ENCODE data around the gene GFRA4.

GFRA4 gene

GRCh38 chr20:3694864-3695263 is 31.7 kb upstream of the GFRA4 start:
- no peak for DNase-seq (ENCODE audit: low read depth, low spot score)

GRCh38 chr20:3693376-3693775 is 30.2 kb upstream of the GFRA4 start:
- no peak for DNase-seq (ENCODE audit: low read depth, low spot score)

GRCh38 chr20:3692706-3693294 is 29.6 kb upstream of the GFRA4 start:
- no peak for DNase-seq (ENCODE audit: low read depth, low spot score)

- no peak for DNase-seq (ENCODE audit: low read depth, low spot score)
These were observed 28.7 kb upstream of the GFRA4 start for GRCh38 chr20:3691897-3692296.

- DNase-seq (ENCODE audit: low read depth, low spot score) = no peak
These were observed 28.1 kb upstream of the GFRA4 start for GRCh38 chr20:3691306-3691705.

- DNase-seq (ENCODE audit: low read depth, low spot score) = no peak
These were observed 27.2 kb upstream of the GFRA4 start for GRCh38 chr20:3690413-3690812.

- no peak for DNase-seq (ENCODE audit: low read depth, low spot score)
These were observed 26.8 kb upstream of the GFRA4 start for GRCh38 chr20:3689978-3690377.

GRCh38 chr20:3687655-3688054 is 24.5 kb upstream of the GFRA4 start:
- DNase-seq (ENCODE audit: low read depth, low spot score) = no peak

- no peak for DNase-seq (ENCODE audit: low read depth, low spot score)
These were observed 23.7 kb upstream of the GFRA4 start for GRCh38 chr20:3686867-3687321.

GRCh38 chr20:3686421-3686820 is 23.2 kb upstream of the GFRA4 start:
- DNase-seq (ENCODE audit: low read depth, low spot score) = no peak

- no peak for DNase-seq (ENCODE audit: low read depth, low spot score)
These were observed 22.1 kb upstream of the GFRA4 start for GRCh38 chr20:3685341-3685740.

GRCh38 chr20:3681931-3682781 is 19.0 kb upstream of the GFRA4 start, which contains the start of gene ADAM33:
ADAM33 (minus strand) TSS chr20:3682010; CDS start chr20:3682004, 6 bp downstream.
- no peak for DNase-seq (ENCODE audit: low read depth, low spot score)

- DNase-seq (ENCODE audit: low read depth, low spot score) = no peak
These were observed 18.2 kb upstream of the GFRA4 start for GRCh38 chr20:3681352-3681930.

- DNase-seq (ENCODE audit: low read depth, low spot score) = no peak
These were observed 17.6 kb upstream of the GFRA4 start for GRCh38 chr20:3680701-3681351.

GRCh38 chr20:3679749-3680700 is 16.8 kb upstream of the GFRA4 start:
- no peak for DNase-seq (ENCODE audit: low read depth, low spot score)

- no peak for DNase-seq (ENCODE audit: low read depth, low spot score)
These were observed 15.9 kb upstream of the GFRA4 start for GRCh38 chr20:3678856-3679720.

- DNase-seq (ENCODE audit: low read depth, low spot score) = no peak
These were observed 15.0 kb upstream of the GFRA4 start for GRCh38 chr20:3678198-3678597.

- DNase-seq (ENCODE audit: low read depth, low spot score) = no peak
These were observed 14.5 kb upstream of the GFRA4 start for GRCh38 chr20:3677733-3678132.

- no peak for DNase-seq (ENCODE audit: low read depth, low spot score)
These were observed 12.0 kb upstream of the GFRA4 start for GRCh38 chr20:3674995-3675900.
